PC-3 (cell line): Measurements from ENCODE around the gene STK4. TPM values are rescaled to one million over a fixed set of nuclear protein-coding genes. Genes with fewer than 3 reads are reported as not detected.

Source experiments
- ATAC-seq: fragments of 200-7000 bp; cut with Tn5 transposase; 2 replicates; pipeline ENCODE4 v1.9.1; 2020; ENCODE audit warnings: mild to moderate bottlenecking, moderate library complexity
- Bru-seq: library from RNA; stranded (reverse); fragments of 400-500 nt; gene quantifications from one replicate; lab custom pipeline; 2021; lab: Mats Ljungman, UMichigan
- BruChase-seq, 2 experiments: library from RNA; stranded (reverse); fragments of 400-500 nt; gene quantifications; one replicate each; lab custom pipeline; 2021; lab: Mats Ljungman, UMichigan
- BruUV-seq: library from RNA; stranded (reverse); fragments of 400-500 nt; replicated peaks from 2 replicates; lab custom pipeline; 2021; lab: Mats Ljungman, UMichigan
- CTCF ChIA-PET: fragments of 300-600 bp; sonication (Branson Sonifier 250); formaldehyde crosslinking; loops from one replicate; lab custom pipeline; 2022; ENCODE audit warnings: antibody characterized with exemption; lab: Charles Lee
- POLR2A ChIA-PET: fragments of 300-600 bp; sonication (Branson Sonifier 250); formaldehyde crosslinking; loops from one replicate; lab custom pipeline; 2022; ENCODE audit warnings: antibody characterized with exemption; ENCODE audit not compliant: unreplicated experiment; lab: Charles Lee
- DNase-seq: peaks from one replicate; pipeline ENCODE4 v3.0.0-alpha.2; 2015
- H2AFZ ChIP-seq: fragments of 300-600 bp; sonication (generic); 2 replicates; pipeline ENCODE4 v1.6.0; 2016; ENCODE audit warnings: antibody characterized with exemption, low read length
- H3F3A ChIP-seq: fragments of 300-600 bp; sonication (generic); one replicate; pipeline ENCODE4 v1.6.0; 2017; ENCODE audit warnings: antibody characterized with exemption, low read length, control low read depth, mild to moderate bottlenecking; ENCODE audit not compliant: unreplicated experiment
- H3K27ac ChIP-seq: fragments of 300-600 bp; sonication (generic); 2 replicates; pipeline ENCODE4 v1.5.1; 2016; ENCODE audit warnings: mild to moderate bottlenecking, low read length
- H3K27me3 ChIP-seq: fragments of 300-600 bp; sonication (generic); 2 replicates; pipeline ENCODE4 v1.6.1; 2016; ENCODE audit warnings: low read length, mixed read lengths
- H3K36me3 ChIP-seq: fragments of 300-600 bp; sonication (generic); 2 replicates; pipeline ENCODE4 v1.6.1; 2016; ENCODE audit warnings: low read depth, mixed run types, low read length, mixed read lengths
- H3K4me1 ChIP-seq: fragments of 300-600 bp; sonication (generic); 2 replicates; pipeline ENCODE4 v1.5.1; 2016; ENCODE audit warnings: low read length; ENCODE audit not compliant: insufficient read depth
- H3K4me2 ChIP-seq: fragments of 300-600 bp; sonication (generic); 2 replicates; pipeline ENCODE4 v1.6.0; 2016; ENCODE audit warnings: low read length
- H3K4me3 ChIP-seq: fragments of 300-600 bp; sonication (generic); 2 replicates; pipeline ENCODE4 v1.5.1; 2016; ENCODE audit warnings: mild to moderate bottlenecking, low read length, mixed read lengths
- H3K79me2 ChIP-seq: fragments of 300-600 bp; sonication (generic); 2 replicates; pipeline ENCODE4 v1.6.1; 2017; ENCODE audit warnings: low read length, mixed read lengths
- H3K9ac ChIP-seq: fragments of 300-600 bp; sonication (generic); 2 replicates; pipeline ENCODE4 v1.6.0; 2016; ENCODE audit warnings: mild to moderate bottlenecking, low read length
- H3K9me2 ChIP-seq: fragments of 300-600 bp; sonication (generic); replicated peaks from 2 replicates; pipeline ENCODE4 v1.6.1; 2016; ENCODE audit warnings: mixed run types, low read length, mixed read lengths
- H3K9me3 ChIP-seq: fragments of 300-600 bp; sonication (generic); 2 replicates; pipeline ENCODE4 v1.6.1; 2016; ENCODE audit warnings: low read length, mixed read lengths
- H4K20me1 ChIP-seq: fragments of 300-600 bp; sonication (generic); 2 replicates; pipeline ENCODE4 v1.6.1; 2016; ENCODE audit warnings: low read length, mixed read lengths
- CTCF ChIP-seq: fragments of 300-600 bp; sonication (generic); conservative IDR thresholded peaks from 2 replicates; pipeline ENCODE4 v1.5.1; 2017; ENCODE audit warnings: antibody characterized with exemption, low read depth, mild to moderate bottlenecking, low read length
- EZH2 ChIP-seq: fragments of 300-600 bp; sonication (generic); IDR thresholded peaks from one replicate; pipeline ENCODE4 v1.6.1; 2017; ENCODE audit warnings: antibody characterized with exemption, mild to moderate bottlenecking, low read length; ENCODE audit not compliant: unreplicated experiment
- EZH2phosphoT487 ChIP-seq: fragments of 300-600 bp; sonication (generic); IDR thresholded peaks from 2 replicates; pipeline ENCODE4 v1.6.1; 2018; ENCODE audit warnings: mild to moderate bottlenecking, antibody characterized with exemption, low read length, borderline replicate concordance
- intact Hi-C: fragments of 100-400 bp; cut with micrococcal nuclease; formaldehyde crosslinking; loops from 2 replicates; pipeline ENCODE4 v1.9.0; 2023
- long read RNA-seq: library from polyadenylated mRNA; unstranded; transcript quantifications from one replicate; pipeline ENCODE4 v2.0.0, GENCODE V29; 2021; ENCODE audit not compliant: unreplicated experiment
- total RNA-seq: library from RNA; depleted of rRNA; stranded (reverse); fragments of >200 nt; gene quantifications from 2 replicates; pipeline ENCODE4 v1.2.3, GENCODE V29; 2014; rRNA removed

Gene STK4
- total RNA-seq (18.6 and 20.6 TPM in 2 replicates), Bru-seq, nascent RNA (percentile 86 among the genes with signal in this experiment), BruChase-seq, experiment 1, labeled RNA remaining after a 6-hour chase (percentile 87 among the genes with signal in this experiment), BruChase-seq, experiment 2, labeled RNA remaining after a 2-hour chase (percentile 85 among the genes with signal in this experiment)
- long read RNA-seq, full-length matches to known transcripts = 27 of 61 reads
- long read RNA-seq, partial matches to known transcripts = 22 of 61 reads
- long read RNA-seq, other reads (novel, unspliced or antisense) = 12 of 61 reads

GRCh38 chr20:44966030-44966961, at the start of gene STK4:
Gene STK4, plus strand, starts transcription at chr20:44966512. Its CDS starts 57 bp downstream, at chr20:44966569.
- ChIA-PET POLR2A (no interaction called here), CTCF (no interaction called here)
- ATAC-seq (peak; percentile 85), DNase-seq (peak; percentile 98)
- Histone ChIP-seq H3F3A (no peaks in the 10 kb centered on the region), H3K4me2 (peak within 1 kb of the TSS; percentile 96), H4K20me1 (0 out of 2 replicates have a peak, but pooled peaks cover 4% of the 10 kb centered on the region), H3K9me2 (no peaks in the 10 kb centered on the region), H3K36me3 (no peaks in the 10 kb centered on the region), H3K27me3 (no peaks in the 10 kb centered on the region), H2AFZ (peak within 1 kb of the TSS; percentile 97), H3K27ac (peak within 1 kb of the TSS; percentile 49), H3K9me3 (no peaks in the 10 kb centered on the region), H3K4me1 (peaks cover 42% of the 10 kb centered on the region), H3K4me3 (peak within 1 kb of the TSS; percentile 96), H3K79me2 (peaks cover 50% of the 10 kb centered on the region), H3K9ac (peak within 1 kb of the TSS; percentile 82)
- intact Hi-C loops = no loop called here
- TF ChIP-seq EZH2 (no peak), CTCF (peak; percentile 70)
- BruUV-seq = no TSS peak

- Histone ChIP-seq H3K9me2 (no peaks in the 10 kb centered on the region), H3K9ac (no peak overlapping the region), H3K9me3 (no peaks in the 10 kb centered on the region), H3K4me2 (no peak overlapping the region), H3K4me1 (peaks cover 6% of the 10 kb centered on the region; the same call in 1 of the 2 replicates), H3K4me3 (no peak overlapping the region), H4K20me1 (no peaks in the 10 kb centered on the region), H3K36me3 (peaks cover 26% of the 10 kb centered on the region), H3K27me3 (no peaks in the 10 kb centered on the region), H3K27ac (no peak overlapping the region), H2AFZ (no peak overlapping the region), H3F3A (no peaks in the 10 kb centered on the region), H3K79me2 (peaks cover 7% of the 10 kb centered on the region; the same call in 1 of the 2 replicates)
- intact Hi-C loops = no loop called here
- no TSS peak for BruUV-seq
- no peak for TF ChIP-seq CTCF
- no peak for TF ChIP-seq EZH2
- TF ChIP-seq EZH2phosphoT487 = no peak
- ATAC-seq (no peak), DNase-seq (no peak)
- CTCF ChIA-PET = no interaction called here
- POLR2A ChIA-PET = no interaction called here
Observed at GRCh38 chr20:44916586-44916985, 49.7 kb upstream of the STK4 start.
